DMS53 treated with DMSO at 0.1 percent for 48 hours (cell line): ENCODE results near the gene NUAK1.

Experiments
- DNase-seq: peaks from one replicate; lab custom pipeline; 2025; ENCODE audit not compliant: unreplicated experiment; lab: John Stamatoyannopoulos, UW

NUAK1 gene

GRCh38 chr12:106085213-106085612 is 53.5 kb downstream of the NUAK1 start:
- no peak for DNase-seq

GRCh38 chr12:106084759-106085158 is 54.0 kb downstream of the NUAK1 start:
- no peak for DNase-seq

- DNase-seq, result no peak
Measured at GRCh38 chr12:106084014-106084671, 54.6 kb downstream of the NUAK1 start.

- DNase-seq, result no peak
Measured at GRCh38 chr12:106082216-106083175, 56.3 kb downstream of the NUAK1 start.

GRCh38 chr12:106081606-106082005 is 57.1 kb downstream of the NUAK1 start:
- no peak for DNase-seq

- DNase-seq, result no peak
Measured at GRCh38 chr12:106080791-106081170, 58.0 kb downstream of the NUAK1 start.

- no peak for DNase-seq
Measured at GRCh38 chr12:106080041-106080790, 58.5 kb downstream of the NUAK1 start.

GRCh38 chr12:106079148-106079738 is 59.5 kb downstream of the NUAK1 start:
- DNase-seq, result no peak

- DNase-seq, result no peak
Measured at GRCh38 chr12:106078358-106079010, 60.3 kb downstream of the NUAK1 start.

- no peak for DNase-seq
Measured at GRCh38 chr12:106074706-106075392, 63.9 kb downstream of the NUAK1 start.

- DNase-seq, result no peak
Measured at GRCh38 chr12:106074361-106074705, 64.4 kb downstream of the NUAK1 start.

- no peak for DNase-seq
Measured at GRCh38 chr12:106073179-106073578, 65.6 kb downstream of the NUAK1 start.

- DNase-seq, result no peak
Measured at GRCh38 chr12:106072751-106073150, 66.0 kb downstream of the NUAK1 start.

- DNase-seq, result no peak
Measured at GRCh38 chr12:106071686-106072085, 67.1 kb downstream of the NUAK1 start.

- DNase-seq, result no peak
Measured at GRCh38 chr12:106070611-106071010, 68.1 kb downstream of the NUAK1 start.

GRCh38 chr12:106070147-106070546 is 68.6 kb downstream of the NUAK1 start:
- DNase-seq, result no peak

GRCh38 chr12:106068296-106068695 is 70.5 kb downstream of the NUAK1 start:
- no peak for DNase-seq

- no peak for DNase-seq
Measured at GRCh38 chr12:106067606-106068205, 71.0 kb downstream of the NUAK1 start.

GRCh38 chr12:106066726-106067325 is 71.9 kb downstream of the NUAK1 start:
- DNase-seq, result no peak
